ENCODE results near the gene AFAP1L2.

AFAP1L2 gene

DNA sequence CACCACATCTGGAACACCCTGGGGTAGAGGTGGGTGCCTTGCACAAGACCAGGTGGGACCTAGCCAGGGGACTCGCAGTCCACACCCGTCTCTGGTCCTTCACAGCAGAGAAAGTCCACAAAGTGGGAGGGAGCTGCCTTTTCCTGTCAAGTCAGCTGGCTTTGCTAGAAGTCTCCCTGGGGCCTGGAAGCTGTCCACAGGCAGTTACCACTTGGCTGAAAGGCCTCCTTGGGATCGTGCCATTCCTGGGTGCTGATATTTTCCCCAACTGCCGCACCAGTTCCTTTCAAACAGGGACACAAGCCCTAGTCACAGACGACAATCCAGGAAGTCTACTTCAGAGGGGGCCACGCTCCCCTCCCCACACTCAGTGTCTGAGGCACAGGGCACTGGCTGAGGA, 75.4 kb downstream of the AFAP1L2 start:
- no peak for ATAC-seq

DNA sequence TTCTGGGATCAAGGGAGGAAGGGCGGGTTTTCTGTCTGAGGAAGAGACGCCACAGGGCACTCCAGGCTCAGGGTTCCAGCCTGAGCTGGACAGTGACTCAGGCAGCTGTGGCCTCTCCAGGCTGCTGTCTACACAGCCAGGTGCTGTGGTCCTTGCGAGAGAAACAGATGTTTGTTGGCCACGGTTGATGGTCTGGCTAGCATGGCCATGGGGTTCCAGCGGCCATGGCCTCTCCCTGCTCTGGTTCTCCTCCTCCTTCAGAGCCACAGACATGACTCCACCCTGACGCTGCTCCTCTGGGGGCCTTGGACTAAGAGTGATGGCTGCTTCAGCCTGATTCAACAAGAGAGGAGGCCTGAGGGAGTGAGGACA, 75.9 kb downstream of the AFAP1L2 start:
- ATAC-seq: no peak
- Mint-ChIP-seq H3K36me3 (no peaks in the 10 kb centered on the region), H3K4me1 (no peaks in the 10 kb centered on the region), H3K9me3 (no peaks in the 10 kb centered on the region), H3K4me3 (no peak overlapping the region), H3K27me3 (no peaks in the 10 kb centered on the region), H3K27ac (no peak overlapping the region)

More for the DNA sequence above, 75.4 kb downstream of the AFAP1L2 start:
- Mint-ChIP-seq H3K9me3 (no peaks in the 10 kb centered on the region), H3K36me3 (no peaks in the 10 kb centered on the region), H3K4me3 (no peak overlapping the region), H3K27me3 (no peaks in the 10 kb centered on the region), H3K27ac (no peak overlapping the region), H3K4me1 (no peaks in the 10 kb centered on the region)

DNA sequence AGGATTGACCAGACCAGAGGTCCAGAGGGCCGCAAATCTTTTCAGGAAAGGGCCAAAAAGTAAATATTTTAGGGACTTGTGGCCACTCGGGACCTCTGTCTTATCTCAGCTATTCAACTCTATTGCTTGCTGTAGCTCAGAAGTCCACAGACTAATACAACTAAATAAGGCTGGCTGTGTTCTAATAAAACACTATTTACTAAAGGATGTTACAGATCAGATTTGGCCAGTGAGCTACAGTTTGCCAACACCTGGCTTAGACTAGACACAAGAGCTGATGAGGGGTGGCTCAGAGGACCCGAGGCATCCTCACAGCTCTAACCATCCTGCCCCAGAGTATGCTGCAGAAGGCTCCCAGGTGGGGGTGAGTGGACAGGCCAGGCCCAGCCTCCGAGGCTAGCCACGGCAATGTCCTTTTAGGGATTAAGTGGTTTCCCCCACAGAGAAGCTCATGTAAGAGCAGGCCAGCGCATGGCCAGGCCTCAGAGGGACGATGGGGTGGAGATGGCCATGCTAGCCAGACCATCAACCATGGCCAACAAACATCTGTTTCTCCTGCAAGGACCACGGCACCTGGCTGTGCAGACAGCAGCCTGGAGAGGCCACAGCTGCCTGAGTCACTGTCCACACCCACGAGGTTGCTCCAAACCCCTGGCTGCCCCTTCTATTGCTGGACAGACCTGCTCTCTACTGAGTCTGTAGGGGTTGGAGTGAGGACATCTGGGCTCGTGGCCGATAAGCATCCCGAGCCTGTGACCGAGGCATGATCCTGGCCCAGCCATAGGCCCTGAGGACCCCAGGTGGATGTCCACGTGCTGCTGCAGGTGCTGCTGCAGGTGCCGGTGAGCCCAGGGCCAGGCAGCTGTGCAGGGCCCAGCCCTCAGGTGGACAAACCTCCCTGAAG, 76.5 kb downstream of the AFAP1L2 start:
- ATAC-seq: no peak

DNA sequence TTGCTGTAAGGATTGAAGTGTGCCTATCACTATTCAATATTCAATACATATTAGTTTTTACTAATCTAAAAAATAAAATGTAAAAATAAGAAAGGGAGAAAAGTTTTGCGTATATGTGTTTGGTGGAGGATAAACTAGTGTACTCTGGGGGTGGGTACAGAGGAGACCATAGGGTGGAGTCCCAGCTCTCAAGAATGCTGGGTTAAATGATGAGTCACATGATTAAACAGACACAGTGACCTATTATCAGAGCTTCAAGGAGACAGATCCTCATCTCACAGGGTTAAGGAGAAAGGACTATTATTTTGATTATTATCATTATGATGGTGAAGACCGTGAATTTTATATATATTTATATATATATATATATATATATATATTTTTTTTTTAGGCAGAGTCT, 77.5 kb downstream of the AFAP1L2 start:
- ATAC-seq: no peak
- Mint-ChIP-seq H3K27me3 (peaks cover 8% of the 10 kb centered on the region), H3K27ac (no peak overlapping the region), H3K4me3 (no peak overlapping the region), H3K4me1 (no peaks in the 10 kb centered on the region), H3K9me3 (no peaks in the 10 kb centered on the region), H3K36me3 (no peaks in the 10 kb centered on the region)

More for the DNA sequence above, 76.5 kb downstream of the AFAP1L2 start:
- Mint-ChIP-seq H3K4me3 (no peak overlapping the region), H3K36me3 (no peaks in the 10 kb centered on the region), H3K4me1 (no peaks in the 10 kb centered on the region), H3K9me3 (no peaks in the 10 kb centered on the region), H3K27me3 (peaks cover 4% of the 10 kb centered on the region), H3K27ac (no peak overlapping the region)

DNA sequence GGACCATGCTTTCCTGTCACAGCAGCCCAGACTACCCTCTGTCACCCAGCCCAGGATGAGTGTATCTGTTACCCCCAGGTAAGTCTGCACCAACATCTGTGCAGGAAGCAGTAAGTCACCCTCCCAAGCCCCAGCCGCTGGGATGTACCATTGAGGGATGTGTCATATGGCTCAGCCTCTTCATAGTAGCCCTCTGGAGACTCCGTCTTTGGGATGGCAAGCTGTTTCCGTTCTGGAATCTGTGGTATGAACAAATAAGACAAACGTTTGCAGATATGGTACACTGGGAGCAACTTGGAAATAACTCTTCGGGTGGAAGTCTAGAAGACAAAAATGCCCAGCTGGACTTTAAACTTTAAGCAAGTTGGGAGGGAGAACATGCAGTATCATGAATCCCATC, 81.3 kb downstream of the AFAP1L2 start:
- no peak overlapping the region for H3K27ac Mint-ChIP-seq
- ATAC-seq: no peak
- H3K4me1 Mint-ChIP-seq: no peaks in the 10 kb centered on the region
- H3K27me3 Mint-ChIP-seq: peaks cover 16% of the 10 kb centered on the region
- no peaks in the 10 kb centered on the region for H3K9me3 Mint-ChIP-seq
- H3K4me3 Mint-ChIP-seq: no peak overlapping the region
- H3K36me3 Mint-ChIP-seq: no peaks in the 10 kb centered on the region

DNA sequence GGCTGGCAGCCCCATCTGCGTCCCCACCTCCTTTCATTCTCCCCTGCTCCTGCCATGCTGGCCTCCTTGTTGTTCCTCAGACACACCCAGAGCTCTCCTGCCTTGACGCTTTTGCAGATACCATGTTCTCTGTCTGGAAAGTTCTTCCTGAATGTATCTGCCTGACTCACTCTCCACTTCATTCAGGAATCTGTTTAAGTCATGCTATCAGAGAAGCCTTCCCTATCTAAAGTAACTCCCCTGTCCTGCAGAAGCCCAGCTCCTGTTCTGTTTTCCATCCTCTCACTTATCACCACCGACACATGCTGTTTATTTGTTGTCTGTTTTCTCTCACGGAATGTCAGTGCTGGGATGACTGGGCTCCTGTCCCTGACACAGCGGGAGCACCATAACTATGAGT, 82.0 kb downstream of the AFAP1L2 start:
- Mint-ChIP-seq H3K27me3 (peaks cover 16% of the 10 kb centered on the region), H3K27ac (no peak overlapping the region), H3K36me3 (no peaks in the 10 kb centered on the region), H3K4me3 (no peak overlapping the region), H3K9me3 (no peaks in the 10 kb centered on the region), H3K4me1 (no peaks in the 10 kb centered on the region)
- no peak for ATAC-seq

DNA sequence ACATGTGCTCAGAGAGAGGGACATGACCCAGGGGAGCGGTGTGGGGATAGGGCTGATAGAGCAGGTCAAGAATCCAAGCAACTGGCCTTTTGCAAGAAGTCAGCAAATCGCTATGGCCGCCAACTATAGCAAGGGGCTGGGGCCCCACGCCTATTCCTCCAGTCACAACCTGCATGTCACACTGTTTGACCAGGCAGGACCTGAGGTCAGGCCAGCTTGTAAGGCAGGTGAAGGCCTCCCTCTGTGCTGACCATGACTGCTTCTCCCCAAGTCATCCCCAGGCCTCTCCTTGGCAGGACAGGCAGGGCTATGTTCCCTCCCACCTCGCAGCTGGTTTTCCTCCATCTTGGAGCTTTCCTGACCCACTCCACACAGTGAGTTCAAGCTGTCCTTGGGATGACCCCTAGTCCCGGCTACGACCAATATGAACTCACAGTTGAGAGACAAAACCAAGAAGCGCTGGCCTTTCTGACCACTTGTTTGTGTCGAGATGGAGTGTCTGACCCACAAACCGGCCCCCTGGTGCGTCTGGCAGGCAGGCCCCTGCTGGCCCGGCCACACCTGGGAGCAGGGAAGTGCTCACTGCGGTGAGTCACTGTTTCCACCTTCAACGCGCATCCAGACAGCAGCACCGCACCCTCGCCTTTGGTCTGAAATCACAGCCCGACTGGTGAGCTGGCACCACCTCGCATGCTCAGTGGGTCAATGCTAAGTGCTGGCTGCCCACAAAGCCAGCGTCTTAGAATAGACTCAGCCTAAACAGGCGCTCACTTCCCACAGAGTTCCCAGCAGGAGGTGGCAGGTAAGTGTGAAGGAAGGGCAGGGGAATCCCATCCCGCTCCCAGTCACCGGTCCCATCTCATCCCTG, 83.8 kb downstream of the AFAP1L2 start:
- ATAC-seq: no peak
- H3K9me3 Mint-ChIP-seq: no peaks in the 10 kb centered on the region
- H3K4me3 Mint-ChIP-seq: no peak overlapping the region
- H3K27me3 Mint-ChIP-seq: peaks cover 16% of the 10 kb centered on the region
- H3K36me3 Mint-ChIP-seq: no peaks in the 10 kb centered on the region
- H3K4me1 Mint-ChIP-seq: no peaks in the 10 kb centered on the region
- H3K27ac Mint-ChIP-seq: no peak overlapping the region

DNA sequence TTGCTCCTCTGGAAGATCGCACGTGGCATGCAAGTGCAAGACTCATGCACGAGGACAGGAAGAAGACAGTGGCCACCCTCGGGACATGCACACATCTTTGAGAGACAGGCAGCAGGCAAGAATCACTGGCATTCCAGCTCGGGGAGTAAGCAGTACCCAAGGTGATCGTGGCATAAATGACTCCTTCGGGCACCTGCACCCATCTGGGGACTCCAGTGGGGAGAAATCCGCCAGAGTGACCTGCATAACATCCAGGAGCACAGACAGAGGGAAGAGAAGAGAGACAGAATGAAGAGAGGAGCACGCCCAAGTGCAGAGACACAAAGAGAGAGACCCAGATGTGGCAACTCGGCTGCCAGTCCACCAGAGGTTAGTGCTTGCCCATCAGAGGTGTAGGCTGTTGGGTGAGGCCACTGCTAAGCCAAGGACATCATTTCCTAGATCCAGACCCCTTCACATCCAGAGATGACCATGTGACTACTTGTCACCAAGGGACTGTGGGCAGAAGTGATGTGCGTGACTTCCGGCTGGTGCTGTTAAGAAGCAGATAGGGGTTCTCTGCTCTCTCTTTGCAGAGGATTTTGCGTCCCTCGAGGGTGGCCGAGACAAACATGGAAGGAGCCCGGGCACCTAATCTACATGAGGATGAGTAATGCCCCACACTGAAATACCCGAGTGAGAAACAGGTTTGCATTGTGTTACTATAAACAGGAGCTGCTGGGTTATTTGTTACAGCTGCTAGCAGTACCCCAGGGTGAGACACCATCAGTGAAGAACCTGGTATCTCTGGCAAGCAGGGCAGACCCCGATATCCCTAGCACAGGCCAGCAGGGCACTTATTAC, 84.7 kb downstream of the AFAP1L2 start:
- ATAC-seq: no peak
- Mint-ChIP-seq H3K4me1 (no peaks in the 10 kb centered on the region), H3K36me3 (no peaks in the 10 kb centered on the region), H3K27ac (no peak overlapping the region), H3K27me3 (peaks cover 16% of the 10 kb centered on the region), H3K4me3 (no peak overlapping the region), H3K9me3 (no peaks in the 10 kb centered on the region)

DNA sequence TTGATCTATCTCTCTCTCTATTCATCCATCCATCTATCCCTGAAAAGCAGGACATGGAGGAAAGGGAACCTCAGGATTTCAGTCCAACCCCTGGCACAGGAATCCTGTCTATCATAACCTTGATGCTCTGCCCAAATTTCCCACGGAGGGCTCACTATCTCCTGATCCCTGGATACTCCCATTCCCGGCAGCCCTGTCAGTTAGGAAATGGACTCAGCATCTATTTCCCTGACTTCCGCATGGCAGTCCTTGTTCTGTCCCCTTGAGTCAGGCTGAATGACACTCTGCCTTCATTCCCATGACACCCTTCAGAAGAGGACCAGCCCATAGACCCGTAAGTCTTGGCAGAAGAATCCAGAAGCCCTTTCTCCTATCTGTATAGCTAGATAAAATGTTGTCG, 87.6 kb downstream of the AFAP1L2 start:
- no peak for ATAC-seq
- Mint-ChIP-seq H3K36me3 (no peaks in the 10 kb centered on the region), H3K27ac (no peak overlapping the region), H3K27me3 (peaks cover 8% of the 10 kb centered on the region), H3K9me3 (no peaks in the 10 kb centered on the region), H3K4me1 (no peaks in the 10 kb centered on the region), H3K4me3 (no peak overlapping the region)

DNA sequence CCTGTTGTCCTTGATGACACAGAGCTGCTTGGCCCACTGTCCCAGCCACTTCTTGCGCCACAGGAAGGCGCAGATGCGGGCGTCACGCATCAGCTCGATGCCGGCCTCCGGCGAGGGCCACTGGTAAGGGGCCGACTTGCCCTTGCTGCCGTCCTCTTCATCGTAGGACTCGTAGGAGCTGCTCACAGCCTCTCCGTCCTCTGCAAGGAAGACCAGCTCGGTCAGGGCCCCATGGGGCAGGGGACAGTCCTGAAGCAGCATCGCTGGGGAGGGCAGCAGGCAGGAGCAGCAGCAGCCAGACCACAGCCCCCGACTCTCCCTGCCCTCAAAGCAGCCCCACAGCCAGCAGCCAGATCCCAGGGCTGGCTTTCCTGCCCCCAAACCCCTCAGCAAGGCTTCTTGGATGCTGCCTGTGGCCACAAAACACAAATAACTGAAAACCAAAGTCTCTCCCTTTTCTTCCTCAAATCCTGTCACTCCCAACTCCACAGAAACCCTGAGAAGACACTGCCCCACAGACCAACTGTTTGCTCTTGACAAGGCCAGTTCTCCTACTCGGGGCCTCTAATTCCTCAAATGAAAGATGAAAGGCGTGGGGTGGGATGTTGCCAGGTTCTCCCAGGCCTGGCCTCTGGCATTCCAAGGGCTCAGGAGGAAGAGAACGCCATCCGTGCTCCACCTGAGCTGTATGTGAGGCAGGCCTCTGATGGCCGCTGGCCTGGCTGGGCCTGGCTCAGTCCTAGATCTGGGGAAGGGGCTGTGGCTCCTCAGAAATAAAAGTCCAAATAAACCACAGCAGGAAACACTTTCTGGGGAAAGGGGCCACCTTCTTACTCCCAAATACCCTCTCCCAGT, 88.5 kb downstream of the AFAP1L2 start:
- Mint-ChIP-seq H3K4me1 (no peaks in the 10 kb centered on the region), H3K36me3 (no peaks in the 10 kb centered on the region), H3K27me3 (peaks cover 8% of the 10 kb centered on the region), H3K9me3 (no peaks in the 10 kb centered on the region), H3K27ac (no peak overlapping the region), H3K4me3 (no peak overlapping the region)
- ATAC-seq: no peak

DNA sequence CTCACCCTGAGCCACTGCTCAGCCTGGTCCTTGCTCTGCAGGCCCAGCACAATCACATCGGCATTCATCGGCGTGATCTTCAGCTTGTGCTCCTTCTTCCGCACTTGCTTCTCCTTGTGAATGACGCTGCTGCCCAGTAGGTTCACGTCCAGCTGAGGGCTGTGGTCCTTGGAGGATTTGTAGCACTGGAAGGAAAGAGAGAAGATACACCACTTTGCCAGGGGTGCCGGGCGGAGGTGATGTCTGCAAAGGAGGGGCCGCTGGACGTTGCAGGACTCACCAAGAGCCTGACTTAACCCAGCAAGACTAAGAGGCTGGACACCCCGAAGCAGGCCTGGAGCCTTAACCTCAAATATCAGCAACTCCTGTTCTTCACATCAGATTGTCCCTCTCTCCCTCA, 90.4 kb downstream of the AFAP1L2 start:
- H3K36me3 Mint-ChIP-seq: no peaks in the 10 kb centered on the region
- peaks cover 7% of the 10 kb centered on the region for H3K27me3 Mint-ChIP-seq
- H3K27ac Mint-ChIP-seq: no peak overlapping the region
- no peak overlapping the region for H3K4me3 Mint-ChIP-seq
- H3K4me1 Mint-ChIP-seq: no peaks in the 10 kb centered on the region
- no peaks in the 10 kb centered on the region for H3K9me3 Mint-ChIP-seq
- no peak for ATAC-seq

DNA sequence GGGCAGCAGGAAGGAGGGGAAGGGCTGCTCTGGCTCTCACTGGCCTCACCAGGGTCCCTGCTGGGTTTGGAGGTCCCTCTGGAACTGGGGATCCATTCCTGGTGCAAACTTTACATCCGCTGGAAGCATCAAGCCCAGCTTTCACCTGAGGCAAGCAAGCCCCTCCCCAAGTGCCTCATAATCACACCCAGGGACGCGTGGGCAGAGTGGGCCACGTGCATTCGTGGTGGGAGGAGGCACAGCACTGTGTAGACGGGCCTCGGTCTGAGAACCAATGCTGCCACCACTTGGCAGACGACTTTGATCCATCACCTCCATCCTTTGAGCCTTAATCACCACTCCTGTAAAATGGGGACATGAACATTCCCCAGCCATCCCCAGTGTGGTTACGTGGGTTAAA, 91.2 kb downstream of the AFAP1L2 start:
- Mint-ChIP-seq H3K27ac (no peak overlapping the region), H3K36me3 (no peaks in the 10 kb centered on the region), H3K27me3 (peaks cover 7% of the 10 kb centered on the region), H3K9me3 (no peaks in the 10 kb centered on the region), H3K4me3 (no peak overlapping the region), H3K4me1 (no peaks in the 10 kb centered on the region)
- no peak for ATAC-seq

DNA sequence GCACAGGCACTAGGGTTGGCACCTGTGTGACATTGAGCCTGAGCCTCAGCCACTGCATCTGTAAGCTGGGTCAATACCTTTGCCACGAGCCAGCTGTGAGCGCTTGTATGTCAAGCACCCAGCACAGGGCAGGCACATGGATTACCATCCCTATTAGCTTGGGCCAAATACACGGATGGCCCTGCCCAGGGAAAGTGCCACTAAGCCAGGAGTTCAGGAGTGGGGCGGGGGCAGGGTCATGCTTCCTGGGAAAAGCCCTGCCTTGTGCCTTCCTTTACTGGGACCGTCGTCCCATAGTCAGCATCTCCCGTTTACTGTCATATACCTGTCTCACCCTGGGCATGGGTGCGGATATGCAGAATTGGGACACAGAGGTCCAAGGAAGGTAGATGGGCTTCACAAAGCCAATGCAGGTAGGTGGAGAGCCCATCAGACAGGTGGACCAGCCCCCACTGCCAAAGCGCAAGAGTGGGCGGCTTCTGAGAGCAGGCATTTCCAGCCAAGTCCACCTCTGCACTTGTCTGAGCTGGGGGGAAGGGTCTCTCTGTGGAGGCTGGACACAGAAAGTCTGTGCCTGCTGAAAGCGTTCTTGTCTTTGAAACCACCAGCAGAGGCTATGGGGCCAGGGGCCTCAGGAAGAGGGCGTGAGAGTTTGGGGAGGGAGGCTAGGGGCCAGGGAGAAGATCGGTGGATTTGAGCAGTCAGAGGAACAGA, 92.6 kb downstream of the AFAP1L2 start:
- Mint-ChIP-seq H3K4me1 (no peaks in the 10 kb centered on the region), H3K27ac (no peak overlapping the region), H3K27me3 (peaks cover 7% of the 10 kb centered on the region), H3K9me3 (no peaks in the 10 kb centered on the region), H3K36me3 (no peaks in the 10 kb centered on the region), H3K4me3 (no peak overlapping the region)
- ATAC-seq: no peak

DNA sequence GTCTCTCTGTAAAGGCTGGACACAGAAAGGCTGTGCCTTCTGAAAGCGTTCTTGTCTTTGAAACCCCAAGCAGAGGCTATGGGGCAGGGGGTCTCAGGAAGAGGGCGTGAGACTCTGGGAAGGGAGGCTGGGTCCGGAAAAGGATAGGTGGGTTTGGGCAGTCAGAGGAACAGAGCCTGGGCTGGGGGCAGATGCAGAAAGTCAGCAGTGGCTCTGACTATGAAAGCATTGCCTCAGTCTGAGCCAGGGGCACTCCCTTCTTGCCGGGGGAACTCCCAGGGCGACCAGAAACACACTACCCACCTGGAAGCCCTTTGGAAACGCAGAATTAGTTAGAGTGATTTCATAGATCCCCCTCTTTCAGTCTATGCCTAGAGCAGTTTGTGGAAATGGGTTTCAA, 93.3 kb downstream of the AFAP1L2 start:
- Mint-ChIP-seq H3K4me3 (no peak overlapping the region), H3K4me1 (no peaks in the 10 kb centered on the region), H3K27ac (no peak overlapping the region), H3K27me3 (peaks cover 7% of the 10 kb centered on the region), H3K36me3 (no peaks in the 10 kb centered on the region), H3K9me3 (no peaks in the 10 kb centered on the region)
- no peak for ATAC-seq

Measured in stimulated activated memory B cell treated with anti-CD40 and anti-IgM and Interleukin-4, amounts not matched to agents 10 μg/mL and 1 μg/mL and 100 μg/mL, for 72 hours (primary cell).